ENCODE measurements around the gene GNPAT.

DNA sequence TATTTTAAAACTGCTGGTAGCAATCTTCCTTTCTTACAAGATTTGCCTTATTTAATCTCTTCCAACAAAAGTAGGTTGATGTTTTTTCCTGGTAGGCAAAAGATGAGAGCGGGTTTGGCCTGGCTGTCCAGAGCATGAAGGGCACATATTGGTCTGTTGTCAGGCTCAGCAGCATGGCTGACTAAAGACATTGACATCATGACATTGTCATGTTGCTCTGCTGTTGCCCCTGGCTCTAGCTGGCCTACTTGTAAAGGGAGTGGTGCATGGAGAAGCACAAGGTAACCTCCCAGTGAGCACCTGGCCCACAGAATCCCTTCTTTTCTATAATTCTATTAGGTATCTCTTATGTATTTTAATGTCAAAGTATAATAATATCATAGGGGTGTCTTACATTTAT lies 23.6 kb downstream of the GNPAT start:
- TF ChIP-seq EZH2 (IDR thresholded peaks at IDR 0.05; ENCODE audit: borderline replicate concordance, control insufficient read depth, low read depth, low read length): no peak
- TF ChIP-seq CEBPB (IDR thresholded peaks at IDR 0.05; ENCODE audit: borderline replicate concordance in 1 of 2, low read depth in 2 of 2, low read length in 2 of 2): no peak
- no peak for TF ChIP-seq ZNF24 (IDR thresholded peaks at IDR 0.05)
- TF ChIP-seq POLR2A (IDR thresholded peaks at IDR 0.05; ENCODE audit: low read depth, low read length): no peak
- TF ChIP-seq, protein P1, sequence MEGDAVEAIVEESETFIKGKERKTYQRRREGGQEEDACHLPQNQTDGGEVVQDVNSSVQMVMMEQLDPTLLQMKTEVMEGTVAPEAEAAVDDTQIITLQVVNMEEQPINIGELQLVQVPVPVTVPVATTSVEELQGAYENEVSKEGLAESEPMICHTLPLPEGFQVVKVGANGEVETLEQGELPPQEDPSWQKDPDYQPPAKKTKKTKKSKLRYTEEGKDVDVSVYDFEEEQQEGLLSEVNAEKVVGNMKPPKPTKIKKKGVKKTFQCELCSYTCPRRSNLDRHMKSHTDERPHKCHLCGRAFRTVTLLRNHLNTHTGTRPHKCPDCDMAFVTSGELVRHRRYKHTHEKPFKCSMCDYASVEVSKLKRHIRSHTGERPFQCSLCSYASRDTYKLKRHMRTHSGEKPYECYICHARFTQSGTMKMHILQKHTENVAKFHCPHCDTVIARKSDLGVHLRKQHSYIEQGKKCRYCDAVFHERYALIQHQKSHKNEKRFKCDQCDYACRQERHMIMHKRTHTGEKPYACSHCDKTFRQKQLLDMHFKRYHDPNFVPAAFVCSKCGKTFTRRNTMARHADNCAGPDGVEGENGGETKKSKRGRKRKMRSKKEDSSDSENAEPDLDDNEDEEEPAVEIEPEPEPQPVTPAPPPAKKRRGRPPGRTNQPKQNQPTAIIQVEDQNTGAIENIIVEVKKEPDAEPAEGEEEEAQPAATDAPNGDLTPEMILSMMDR (IDR thresholded peaks at IDR 0.05 in 2 of 3, conservative IDR thresholded peaks at IDR 0.05 in 1 of 3; ENCODE audit: control insufficient read depth in 2 of 3, extremely low read depth in 1 of 3, insufficient read depth in 1 of 3, low read depth in 3 of 3, low read length in 3 of 3): no peak
- no peak for TF ChIP-seq ATF7 (IDR thresholded peaks at IDR 0.05; ENCODE audit: low read depth)
- no peak for TF ChIP-seq MTA2 (IDR thresholded peaks at IDR 0.05; ENCODE audit: low read depth)
- no peak for TF ChIP-seq YY1 (IDR thresholded peaks at IDR 0.05; ENCODE audit: low read depth, low read length)
- TF ChIP-seq DPF2 (IDR thresholded peaks at IDR 0.05): no peak
- no peak for TF ChIP-seq RAD21 (IDR thresholded peaks at IDR 0.05; ENCODE audit: insufficient read depth, low read depth, low read length)

Data from GM12878 (cell line).